Activated CD4-positive, alpha-beta T cell treated with anti-CD3 and anti-CD28 coated beads, Interleukin-2, amount 50 U/mL, for 48 hours (primary cell): ENCODE results near the gene B3GALT6.

Experiments used
- DNase-seq, 2 experiments: peaks; one replicate each; pipeline ENCODE4 v3.0.0-alpha.2; 2020

The B3GALT6 gene

GRCh38 chr1:1216770-1217620 is 15.0 kb upstream of the B3GALT6 start:
- peak; percentile 69 to 78 for DNase-seq

GRCh38 chr1:1217621-1218523 is 14.2 kb upstream of the B3GALT6 start:
- peak; percentile 77 to 84 for DNase-seq

- peak in 1 of 2 experiments; percentile 35 for DNase-seq
Observed at GRCh38 chr1:1218524-1219200, 13.4 kb upstream of the B3GALT6 start.

- peak; percentile 75 to 82 for DNase-seq
Observed at GRCh38 chr1:1219341-1219740, 12.7 kb upstream of the B3GALT6 start.

- no peak for DNase-seq
Observed at GRCh38 chr1:1220197-1220596, 11.8 kb upstream of the B3GALT6 start.

GRCh38 chr1:1221887-1222574 is 10.0 kb upstream of the B3GALT6 start:
- DNase-seq, result no peak

- DNase-seq, result no peak
Observed at GRCh38 chr1:1222575-1223225, 9.3 kb upstream of the B3GALT6 start.

GRCh38 chr1:1223321-1223720 is 8.7 kb upstream of the B3GALT6 start:
- no peak for DNase-seq

- no peak for DNase-seq
Observed at GRCh38 chr1:1223891-1224290, 8.1 kb upstream of the B3GALT6 start.

- DNase-seq, result no peak
Observed at GRCh38 chr1:1225238-1225845, 6.7 kb upstream of the B3GALT6 start.

GRCh38 chr1:1225913-1226312 is 6.1 kb upstream of the B3GALT6 start:
- no peak for DNase-seq

- no peak for DNase-seq
Observed at GRCh38 chr1:1226566-1227362, 5.3 kb upstream of the B3GALT6 start.

GRCh38 chr1:1227386-1227785 is 4.7 kb upstream of the B3GALT6 start:
- no peak for DNase-seq

- DNase-seq, result no peak
Observed at GRCh38 chr1:1228187-1228586, 3.9 kb upstream of the B3GALT6 start.

GRCh38 chr1:1228596-1229321 is 3.3 kb upstream of the B3GALT6 start:
- DNase-seq, result no peak

- DNase-seq, result no peak
Observed at GRCh38 chr1:1229770-1230169, 2.3 kb upstream of the B3GALT6 start.

- peak in 1 of 2 experiments; percentile 36 for DNase-seq
Observed at GRCh38 chr1:1230656-1231399, 1.2 kb upstream of the B3GALT6 start.

- peak; percentile 96 for DNase-seq
Observed at GRCh38 chr1:1231400-1232207, 433 bp upstream of the B3GALT6 start, which contains the start of gene SDF4. Gene SDF4, minus strand, starts transcription at chr1:1232001. Its CDS starts 3,229 bp downstream, at chr1:1228772.
